PC-9 (cell line): ENCODE results near the gene RAPGEF6.

ENCODE experiments used
- CTCF ChIP-seq: fragments of 200-600 bp; sonication (generic); conservative IDR thresholded peaks from 2 replicates; pipeline ENCODE4 v1.6.1; 2017; ENCODE audit warnings: mixed run types, antibody characterized with exemption, mild to moderate bottlenecking, moderate library complexity
- EZH2 ChIP-seq: fragments of 200-600 bp; sonication (generic); IDR thresholded peaks from 2 replicates; pipeline ENCODE4 v1.8.0; 2017; ENCODE audit warnings: antibody characterized with exemption, low read depth

- TF ChIP-seq CTCF (no peak), EZH2 (no peak)
These were observed 123.1 kb downstream of the RAPGEF6 start for GRCh38 chr5:131511934-131512333.
